ENCODE results near the gene STEAP3.

The STEAP3 gene

DNA sequence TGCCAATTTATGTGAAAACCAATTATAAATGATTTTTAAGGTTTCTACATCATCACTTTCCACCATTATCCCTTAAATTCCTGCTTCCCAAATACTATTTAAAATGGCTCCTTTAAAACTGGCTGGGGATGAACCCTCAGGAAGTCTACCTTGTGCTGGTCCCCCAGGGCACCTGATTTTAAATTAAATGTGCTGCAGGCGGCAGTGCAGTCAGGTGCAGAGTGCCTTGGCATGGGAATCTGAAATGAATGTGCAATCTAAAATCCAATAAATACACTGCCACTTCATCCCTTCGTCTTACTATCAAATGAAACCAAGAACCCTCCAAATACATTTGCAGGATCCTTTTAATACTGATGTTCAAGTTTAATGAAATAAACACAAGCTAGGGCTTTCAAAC, 81.2 kb downstream of the STEAP3 start:
- Histone ChIP-seq H3K9me2 (replicated peaks; ENCODE audit: low read depth, low read length) (no peaks in the 10 kb centered on the region), H2AFZ (ENCODE audit: low read length) (no peak overlapping the region), H3K4me2 (ENCODE audit: low read depth, low read length, poor library complexity, severe bottlenecking) (no peak overlapping the region), H3K9me3 (ENCODE audit: insufficient read depth, low read depth, low read length) (no peaks in the 10 kb centered on the region), H3K4me3 (ENCODE audit: low read length, poor library complexity, severe bottlenecking) (no peak overlapping the region), H3K9ac (ENCODE audit: low read depth, low read length, poor library complexity, severe bottlenecking) (no peak overlapping the region), H3K79me2 (ENCODE audit: insufficient read depth, low read length) (no peaks in the 10 kb centered on the region), H4K20me1 (ENCODE audit: insufficient read depth, low read length, poor library complexity, severe bottlenecking) (no peaks in the 10 kb centered on the region), H3F3A (ENCODE audit: low read depth) (no peaks in the 10 kb centered on the region), H3K27me3 (ENCODE audit: insufficient read depth, low read length, poor library complexity, severe bottlenecking) (no peaks in the 10 kb centered on the region), H3K4me1 (ENCODE audit: insufficient read depth, low read length, poor library complexity, severe bottlenecking) (no peaks in the 10 kb centered on the region), H3K36me3 (ENCODE audit: insufficient read depth, low read length) (no peaks in the 10 kb centered on the region)
- TF ChIP-seq, protein P1, sequence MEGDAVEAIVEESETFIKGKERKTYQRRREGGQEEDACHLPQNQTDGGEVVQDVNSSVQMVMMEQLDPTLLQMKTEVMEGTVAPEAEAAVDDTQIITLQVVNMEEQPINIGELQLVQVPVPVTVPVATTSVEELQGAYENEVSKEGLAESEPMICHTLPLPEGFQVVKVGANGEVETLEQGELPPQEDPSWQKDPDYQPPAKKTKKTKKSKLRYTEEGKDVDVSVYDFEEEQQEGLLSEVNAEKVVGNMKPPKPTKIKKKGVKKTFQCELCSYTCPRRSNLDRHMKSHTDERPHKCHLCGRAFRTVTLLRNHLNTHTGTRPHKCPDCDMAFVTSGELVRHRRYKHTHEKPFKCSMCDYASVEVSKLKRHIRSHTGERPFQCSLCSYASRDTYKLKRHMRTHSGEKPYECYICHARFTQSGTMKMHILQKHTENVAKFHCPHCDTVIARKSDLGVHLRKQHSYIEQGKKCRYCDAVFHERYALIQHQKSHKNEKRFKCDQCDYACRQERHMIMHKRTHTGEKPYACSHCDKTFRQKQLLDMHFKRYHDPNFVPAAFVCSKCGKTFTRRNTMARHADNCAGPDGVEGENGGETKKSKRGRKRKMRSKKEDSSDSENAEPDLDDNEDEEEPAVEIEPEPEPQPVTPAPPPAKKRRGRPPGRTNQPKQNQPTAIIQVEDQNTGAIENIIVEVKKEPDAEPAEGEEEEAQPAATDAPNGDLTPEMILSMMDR (conservative IDR thresholded peaks at IDR 0.05; ENCODE audit: low read length) = no peak
- TF ChIP-seq EZH2phosphoT487 (IDR thresholded peaks at IDR 0.05; ENCODE audit: borderline replicate concordance) = no peak

DNA sequence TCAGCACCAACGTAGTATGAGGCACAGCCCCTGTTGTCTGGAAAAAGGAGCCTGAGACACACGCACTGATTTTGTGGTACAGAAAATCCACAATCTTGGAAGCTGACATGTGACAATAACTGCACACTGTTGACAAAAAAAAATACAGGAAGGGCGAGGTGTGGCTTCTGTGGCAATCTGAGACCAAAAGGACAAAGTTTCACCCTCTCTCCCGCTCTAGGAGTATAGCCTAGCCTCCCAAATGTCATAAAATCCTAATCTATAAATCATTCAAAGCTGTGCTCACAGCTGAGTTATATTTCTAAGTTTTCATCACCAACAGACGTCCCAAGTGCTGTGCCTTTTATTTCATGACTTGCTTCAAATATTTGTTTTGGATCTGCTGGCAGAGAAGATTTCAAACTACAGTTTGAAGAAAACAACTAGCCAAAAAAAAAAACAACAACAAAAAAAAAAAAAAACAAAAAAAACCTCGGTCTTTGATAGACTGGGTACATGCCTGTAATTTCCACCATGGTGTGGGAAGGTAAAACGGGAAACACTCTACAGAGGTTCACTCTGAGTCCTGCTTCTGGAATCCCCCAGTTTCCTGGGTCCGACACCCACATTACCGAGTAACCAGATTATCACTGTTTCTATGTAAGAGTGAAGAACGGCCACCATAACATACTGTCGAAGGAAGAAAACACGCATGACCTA, 82.0 kb downstream of the STEAP3 start:
- Histone ChIP-seq H3K9me3 (ENCODE audit: insufficient read depth, low read depth, low read length) (no peaks in the 10 kb centered on the region), H3K4me1 (ENCODE audit: insufficient read depth, low read length, poor library complexity, severe bottlenecking) (no peaks in the 10 kb centered on the region), H4K20me1 (ENCODE audit: insufficient read depth, low read length, poor library complexity, severe bottlenecking) (no peaks in the 10 kb centered on the region), H3K79me2 (ENCODE audit: insufficient read depth, low read length) (no peaks in the 10 kb centered on the region), H3K36me3 (ENCODE audit: insufficient read depth, low read length) (no peaks in the 10 kb centered on the region), H2AFZ (ENCODE audit: low read length) (no peak overlapping the region), H3K4me2 (ENCODE audit: low read depth, low read length, poor library complexity, severe bottlenecking) (no peak overlapping the region), H3K4me3 (ENCODE audit: low read length, poor library complexity, severe bottlenecking) (no peak overlapping the region), H3K9me2 (replicated peaks; ENCODE audit: low read depth, low read length) (no peaks in the 10 kb centered on the region), H3F3A (ENCODE audit: low read depth) (no peaks in the 10 kb centered on the region), H3K9ac (ENCODE audit: low read depth, low read length, poor library complexity, severe bottlenecking) (no peak overlapping the region), H3K27me3 (ENCODE audit: insufficient read depth, low read length, poor library complexity, severe bottlenecking) (no peaks in the 10 kb centered on the region)
- TF ChIP-seq EZH2phosphoT487 (IDR thresholded peaks at IDR 0.05; ENCODE audit: borderline replicate concordance) = no peak
- TF ChIP-seq, protein P1 (conservative IDR thresholded peaks at IDR 0.05; ENCODE audit: low read length) = no peak

DNA sequence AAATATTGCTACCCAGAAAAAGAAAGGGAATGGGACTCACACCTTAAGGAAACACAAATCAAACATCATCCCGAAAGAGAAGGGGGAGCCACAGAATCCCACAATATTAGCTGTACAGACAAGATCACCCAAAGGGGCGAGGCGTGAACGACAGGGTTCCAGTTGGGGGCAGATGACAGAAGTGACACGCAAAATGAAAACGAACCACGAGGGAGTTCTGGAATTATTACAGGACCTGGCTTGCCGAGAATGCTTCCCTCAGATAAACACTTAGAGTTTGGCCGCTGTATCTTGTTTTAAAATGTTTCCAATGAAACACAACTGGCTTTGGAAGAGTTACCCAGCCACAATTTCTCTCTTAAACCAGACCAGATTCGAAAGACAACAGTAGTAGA, 82.6 kb downstream of the STEAP3 start:
- no peaks in the 10 kb centered on the region for H3F3A ChIP-seq (ENCODE audit: low read depth)
- H3K79me2 ChIP-seq (ENCODE audit: insufficient read depth, low read length) = no peaks in the 10 kb centered on the region
- no peak overlapping the region for H2AFZ ChIP-seq (ENCODE audit: low read length)
- H3K4me2 ChIP-seq (ENCODE audit: low read depth, low read length, poor library complexity, severe bottlenecking) = no peak overlapping the region
- H3K27me3 ChIP-seq (ENCODE audit: insufficient read depth, low read length, poor library complexity, severe bottlenecking) = no peaks in the 10 kb centered on the region
- no peaks in the 10 kb centered on the region for H3K36me3 ChIP-seq (ENCODE audit: insufficient read depth, low read length)
- TF ChIP-seq, protein P1 (conservative IDR thresholded peaks at IDR 0.05; ENCODE audit: low read length) = no peak
- no peak for TF ChIP-seq EZH2phosphoT487 (IDR thresholded peaks at IDR 0.05; ENCODE audit: borderline replicate concordance)
- no peak overlapping the region for H3K9ac ChIP-seq (ENCODE audit: low read depth, low read length, poor library complexity, severe bottlenecking)
- H3K9me2 ChIP-seq (replicated peaks; ENCODE audit: low read depth, low read length) = no peaks in the 10 kb centered on the region
- no peak overlapping the region for H3K4me3 ChIP-seq (ENCODE audit: low read length, poor library complexity, severe bottlenecking)
- no peaks in the 10 kb centered on the region for H3K4me1 ChIP-seq (ENCODE audit: insufficient read depth, low read length, poor library complexity, severe bottlenecking)
- H4K20me1 ChIP-seq (ENCODE audit: insufficient read depth, low read length, poor library complexity, severe bottlenecking) = no peaks in the 10 kb centered on the region
- no peaks in the 10 kb centered on the region for H3K9me3 ChIP-seq (ENCODE audit: insufficient read depth, low read depth, low read length)

All from Loucy (cell line).